Activated CD4-positive, alpha-beta T cell treated with anti-CD3 and anti-CD28 coated beads, Interleukin-10, Interleukin-2, amounts not matched to agents 100 ng/mL and 50 ng/mL, durations not matched to agents 16 hours and 8 hours (primary cell): ENCODE results near the gene CDCP2.
"Not testable (repeated sequence)": the region's sequence is repeated elsewhere in the genome, so short reads cannot be mapped to it uniquely, and the experiment has no call there.

Source experiments
- DNase-seq: peaks from one replicate; pipeline ENCODE4 v3.0.0-alpha.2; 2020

CDCP2 gene

DNA sequence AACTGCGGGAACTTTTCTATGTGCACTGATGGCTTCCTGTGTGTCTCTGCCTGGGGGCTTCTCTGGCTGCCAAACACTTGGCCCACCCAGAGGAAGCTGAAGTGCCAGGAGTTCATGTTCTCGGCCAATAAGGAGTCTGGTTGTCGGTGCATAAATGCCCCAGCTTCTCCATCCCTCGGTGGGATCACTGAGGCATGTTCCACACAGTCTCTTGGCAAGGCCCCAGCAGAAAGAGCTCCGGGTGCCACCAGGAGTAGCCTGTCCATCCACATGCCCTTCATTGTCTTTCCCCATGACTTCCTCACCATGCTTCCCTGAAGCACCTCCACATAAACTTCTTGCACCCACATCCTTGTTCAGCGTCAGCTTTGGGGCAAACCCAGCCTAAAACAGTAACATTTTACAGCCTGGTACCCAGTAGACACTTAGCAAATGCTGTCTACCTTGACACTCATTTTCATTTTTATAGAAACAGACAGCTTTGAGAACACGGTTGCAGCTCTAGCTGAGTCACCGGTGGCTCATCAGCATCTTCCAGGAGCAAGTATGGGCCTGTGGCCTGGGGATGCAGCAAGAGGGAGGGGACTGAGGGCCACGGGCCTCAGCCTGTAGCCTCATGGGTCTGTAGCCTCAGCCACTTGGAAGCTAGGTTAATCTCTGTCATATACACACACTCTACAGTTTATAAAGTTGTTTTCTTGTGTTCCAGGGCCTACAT, 14.8 kb upstream of the CDCP2 start:
- DNase-seq, result no peak

DNA sequence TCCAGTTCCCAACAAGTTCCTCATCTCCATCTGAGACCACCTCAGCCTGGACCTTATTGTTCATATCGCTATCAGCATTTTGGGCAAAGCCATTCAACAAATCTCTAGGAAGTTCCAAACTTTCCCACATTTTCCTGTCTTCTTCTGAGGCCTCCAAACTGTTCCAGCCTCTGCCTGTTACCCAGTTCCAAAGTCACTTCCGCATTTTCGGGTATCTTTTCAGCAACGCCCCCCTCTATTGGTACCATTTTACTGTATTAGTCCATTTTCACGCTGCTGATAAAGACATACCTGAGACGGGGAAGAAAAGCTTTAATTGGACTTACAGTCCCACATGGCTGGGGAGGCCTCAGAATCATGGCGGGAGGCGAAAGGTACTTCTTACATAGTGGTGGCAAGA, 13.6 kb upstream of the CDCP2 start:
- DNase-seq, result not testable (repeated sequence)

DNA sequence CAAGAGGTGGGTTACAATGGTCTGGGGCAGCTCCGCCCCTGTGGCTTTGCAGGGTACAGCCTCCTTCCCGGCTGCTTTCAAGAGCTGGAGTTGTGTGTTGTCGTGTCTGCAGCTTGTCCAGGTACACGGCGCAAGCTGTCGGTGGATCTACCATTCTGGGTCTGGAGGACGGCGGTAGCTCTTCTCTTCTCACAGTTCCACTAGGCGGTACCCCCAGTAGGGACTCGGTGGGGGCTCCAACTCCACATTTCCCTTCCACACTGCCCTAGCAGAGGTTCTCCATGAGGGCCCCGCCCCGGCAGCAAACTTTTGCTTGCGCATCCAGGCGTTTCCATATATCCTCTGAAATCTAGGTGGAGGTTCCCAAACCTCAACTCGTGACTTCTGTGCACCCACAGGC, 12.3 kb upstream of the CDCP2 start:
- no peak for DNase-seq

DNA sequence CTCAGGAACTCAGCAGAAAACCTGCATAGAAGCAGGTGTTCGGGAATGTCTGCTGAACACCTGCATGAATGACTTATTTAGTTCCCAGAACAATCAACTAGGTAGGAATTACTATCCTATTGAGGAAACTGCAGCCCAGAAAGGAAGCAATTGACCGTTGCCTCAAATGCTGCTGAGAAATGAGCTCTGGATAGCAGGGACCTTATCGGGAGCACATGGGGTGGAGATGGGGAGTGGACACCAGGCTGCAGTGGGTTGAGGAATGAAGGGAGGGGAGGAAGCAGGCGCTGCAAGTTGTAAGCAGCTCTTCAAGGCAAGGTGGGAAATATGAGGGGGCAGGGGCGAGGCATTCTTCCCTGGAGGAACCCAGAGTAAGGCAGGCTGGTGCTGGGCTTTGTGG, 10.8 kb upstream of the CDCP2 start:
- DNase-seq, result no peak

DNA sequence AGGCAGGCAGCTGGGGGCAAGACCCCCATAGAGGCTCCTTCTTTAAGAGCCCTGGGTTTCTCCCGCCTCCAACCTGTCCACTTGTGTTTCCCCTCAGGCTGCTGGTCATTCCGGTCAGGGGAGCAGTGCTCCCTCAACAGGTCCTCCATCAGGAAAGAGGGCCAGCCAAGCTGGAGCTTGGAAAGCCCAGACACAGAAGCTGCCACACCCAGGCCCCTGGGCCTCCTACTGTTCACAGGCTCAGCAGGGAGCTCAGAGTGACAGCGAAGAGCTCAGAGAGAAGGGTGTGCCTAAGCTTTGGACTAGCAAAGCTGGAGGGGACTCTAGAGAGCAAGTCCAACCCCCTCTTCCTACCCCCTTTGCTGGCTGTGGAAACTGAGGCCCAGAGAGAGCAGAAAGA, 10.3 kb upstream of the CDCP2 start:
- no peak for DNase-seq

DNA sequence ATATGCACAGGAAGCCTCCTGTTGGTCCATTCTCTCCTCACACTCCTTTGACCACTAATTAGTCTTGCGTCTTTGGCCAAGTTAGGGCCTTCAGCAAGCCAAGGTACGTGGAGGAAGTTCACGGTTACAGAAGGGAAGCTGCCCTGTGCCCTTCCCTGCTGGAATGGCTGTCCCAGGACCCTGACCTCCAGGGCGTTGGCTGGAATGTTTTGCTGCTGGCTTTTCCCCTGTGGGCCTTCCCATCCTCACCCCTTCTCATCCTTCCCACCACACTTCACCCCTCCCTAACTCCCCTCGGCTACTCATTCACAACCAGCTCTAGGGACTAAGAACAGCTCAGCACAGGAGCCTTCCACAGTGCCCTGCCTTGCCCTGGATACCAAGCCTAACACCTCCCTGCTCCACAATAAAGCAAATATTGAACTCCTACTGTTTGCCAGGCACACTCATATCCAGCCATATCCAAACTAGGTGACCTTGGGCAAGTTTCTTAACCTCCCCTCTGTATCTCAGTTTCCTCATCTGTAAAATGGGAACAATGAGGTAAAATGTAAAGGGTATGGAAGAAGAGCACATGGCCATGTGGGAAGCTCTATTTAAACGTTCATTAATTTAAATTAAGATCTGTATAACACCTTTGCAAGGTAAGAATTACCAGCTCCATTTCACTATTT, 8.8 kb upstream of the CDCP2 start:
- DNase-seq, result no peak

DNA sequence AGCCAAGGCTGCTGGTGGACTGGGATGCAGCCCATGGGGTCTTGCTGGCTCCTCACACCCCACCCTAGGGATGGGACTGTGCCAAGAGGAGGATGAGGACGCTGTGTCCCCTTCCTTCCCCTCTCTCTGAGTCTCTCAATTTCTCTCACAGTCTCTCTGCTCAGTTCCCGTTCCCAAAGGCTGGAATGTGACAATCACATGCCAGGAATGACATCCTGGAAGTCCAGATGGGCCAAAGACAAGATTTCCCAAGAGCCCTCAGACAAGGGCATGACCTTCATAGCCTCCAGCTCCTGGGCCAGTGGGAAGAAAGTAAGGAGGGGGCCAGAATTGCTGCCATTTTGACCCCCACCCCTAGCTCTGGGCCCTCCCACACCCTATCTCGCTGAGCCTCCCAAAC, 7.6 kb upstream of the CDCP2 start:
- DNase-seq, result no peak

DNA sequence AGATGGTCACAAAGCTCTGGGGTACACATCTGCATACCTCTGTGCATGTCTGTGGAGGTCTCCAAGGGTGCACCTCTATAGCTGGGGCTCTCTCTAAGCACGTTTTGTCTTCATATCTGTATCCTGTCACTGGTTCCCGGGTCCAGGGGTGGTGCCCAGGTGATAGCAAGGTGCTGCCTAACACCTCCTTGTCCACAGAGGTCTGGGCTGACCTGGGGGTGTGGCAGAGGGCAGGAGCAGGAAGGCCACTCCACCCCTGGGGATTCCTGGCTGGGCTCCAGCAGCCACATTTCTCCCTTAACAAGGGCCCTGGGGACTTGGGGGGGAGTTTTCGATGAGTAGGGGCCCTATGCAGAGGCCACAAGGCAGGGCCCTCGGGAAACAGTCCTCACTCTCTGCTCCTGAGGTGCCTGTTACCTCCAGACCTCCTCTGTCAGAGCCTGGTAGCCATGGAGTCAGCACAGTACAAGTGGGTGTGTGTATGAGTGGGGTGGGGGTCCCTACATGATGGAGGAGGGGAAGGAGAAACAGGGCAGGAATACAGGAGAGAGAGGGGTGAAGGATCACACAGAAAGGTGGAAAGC, 7.0 kb upstream of the CDCP2 start:
- no peak for DNase-seq

DNA sequence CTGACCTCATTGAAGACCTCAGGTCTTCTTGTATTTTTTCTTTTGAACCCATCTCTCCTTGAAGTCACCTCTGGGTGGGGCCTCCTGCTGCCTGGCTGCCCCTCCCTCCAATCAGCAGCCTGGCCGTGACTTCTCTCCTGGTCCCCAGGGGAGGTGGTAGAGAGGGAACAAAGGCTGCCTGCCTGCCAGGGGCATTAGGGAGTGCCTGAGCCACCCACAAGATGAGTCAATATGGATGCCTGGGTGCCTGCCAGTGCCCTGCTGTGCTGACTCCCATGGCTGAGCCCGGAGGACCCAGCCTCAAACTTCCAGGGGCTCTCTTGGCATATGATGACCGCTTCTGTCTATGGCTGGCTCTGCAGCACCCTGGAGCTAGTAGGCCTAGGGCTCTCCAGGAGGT, 5.3 kb upstream of the CDCP2 start:
- no peak for DNase-seq

DNA sequence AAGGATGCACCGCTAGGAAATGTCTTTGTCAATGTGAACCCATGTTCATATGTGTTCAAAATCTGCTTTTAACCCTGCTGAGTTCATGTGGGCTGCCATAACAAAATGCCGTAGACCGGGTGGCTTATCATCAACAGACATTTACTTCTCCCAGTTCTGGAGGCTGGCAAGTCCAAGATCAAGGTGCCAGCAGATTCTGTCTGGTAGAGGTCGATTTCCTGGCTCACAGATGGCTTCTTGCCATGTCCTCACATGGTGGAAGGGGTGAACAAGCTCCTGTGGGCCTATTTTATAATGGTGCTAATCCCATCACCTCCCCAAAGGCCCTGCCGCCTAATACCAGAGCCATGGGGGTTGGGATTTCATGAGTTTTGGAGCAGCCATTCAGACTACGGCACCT, 4.6 kb upstream of the CDCP2 start:
- no peak for DNase-seq

DNA sequence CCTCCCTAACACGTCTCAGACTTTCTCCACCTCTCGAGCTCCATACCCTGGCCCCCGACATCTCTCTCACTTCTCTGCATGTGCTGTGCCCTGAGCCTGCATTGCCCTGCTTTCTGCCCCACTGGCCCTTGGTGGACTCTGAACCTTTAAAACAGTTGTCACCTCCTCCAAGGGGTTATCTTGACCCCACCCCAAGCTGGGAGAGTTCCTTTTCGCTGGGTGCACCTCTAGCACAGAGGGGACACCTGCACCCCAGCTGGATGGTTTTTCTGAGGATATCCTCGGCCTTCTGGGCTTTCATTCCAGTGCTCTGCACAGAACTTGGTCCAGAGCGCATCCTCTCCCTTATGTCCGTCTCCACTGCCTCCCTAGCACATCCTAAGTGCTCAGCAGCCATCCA, 4.2 kb upstream of the CDCP2 start:
- no peak for DNase-seq

DNA sequence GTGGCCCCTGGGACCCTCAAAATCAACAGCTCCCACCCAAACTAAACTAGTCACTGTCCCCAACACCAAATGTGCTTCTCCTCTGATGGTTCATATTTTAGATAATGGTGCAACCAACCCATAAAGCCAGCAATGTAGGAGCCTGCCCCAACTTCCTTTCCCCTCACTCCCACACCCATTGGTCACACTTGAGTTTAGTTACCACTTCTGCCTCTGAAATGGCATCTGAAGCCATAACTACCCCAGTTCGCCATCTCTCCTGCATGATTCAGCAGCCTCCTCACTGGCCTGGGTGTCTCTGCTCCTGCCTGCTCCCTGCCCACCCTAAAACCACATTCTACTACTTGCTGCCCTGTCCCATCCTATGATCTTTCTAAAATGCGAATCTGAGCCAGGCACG, 3.4 kb upstream of the CDCP2 start:
- no peak for DNase-seq

DNA sequence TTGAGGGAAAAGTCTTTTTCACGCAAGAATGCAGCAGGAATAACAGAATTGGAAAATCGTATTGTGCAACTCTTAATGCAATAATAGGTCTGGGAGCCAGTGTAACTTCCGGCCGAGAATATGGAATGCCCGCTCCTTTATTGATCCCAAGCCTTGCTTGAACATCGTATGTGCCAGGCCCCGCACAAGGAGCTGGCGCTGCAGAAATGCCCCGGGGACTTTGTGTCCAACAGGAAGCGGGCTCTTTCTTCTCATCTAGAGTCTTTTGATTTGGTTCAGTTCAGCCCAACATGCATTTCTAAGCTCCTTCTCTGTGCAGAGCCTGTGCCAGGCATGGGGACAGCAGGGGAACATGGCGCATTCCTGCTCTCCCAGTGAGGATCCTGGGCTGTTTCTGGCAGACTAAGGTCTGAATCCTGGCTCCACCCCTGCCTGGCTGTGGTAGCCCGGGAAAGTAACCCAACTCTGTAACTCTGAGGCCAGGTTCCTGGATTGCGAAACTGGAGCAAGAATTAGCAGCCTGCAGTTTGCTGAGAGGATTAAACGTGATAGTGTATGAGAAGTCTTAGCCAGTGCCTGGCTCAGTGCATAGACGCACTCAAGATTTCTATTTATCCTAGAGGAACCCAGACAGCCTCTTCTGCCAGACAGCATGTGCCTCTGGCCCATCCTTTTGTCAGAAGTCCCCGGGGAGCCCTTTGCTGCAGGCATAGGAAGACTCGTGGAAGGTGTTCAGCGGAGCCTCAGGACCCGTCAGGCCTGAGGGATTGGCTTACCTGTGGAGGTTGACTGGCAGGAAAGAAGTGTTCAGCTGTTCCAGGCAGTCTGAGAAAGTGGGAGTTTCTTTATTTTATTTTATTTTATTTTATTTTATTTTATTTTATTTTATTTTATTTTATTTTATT, 987 bp upstream of the CDCP2 start:
- DNase-seq, result no peak

DNA sequence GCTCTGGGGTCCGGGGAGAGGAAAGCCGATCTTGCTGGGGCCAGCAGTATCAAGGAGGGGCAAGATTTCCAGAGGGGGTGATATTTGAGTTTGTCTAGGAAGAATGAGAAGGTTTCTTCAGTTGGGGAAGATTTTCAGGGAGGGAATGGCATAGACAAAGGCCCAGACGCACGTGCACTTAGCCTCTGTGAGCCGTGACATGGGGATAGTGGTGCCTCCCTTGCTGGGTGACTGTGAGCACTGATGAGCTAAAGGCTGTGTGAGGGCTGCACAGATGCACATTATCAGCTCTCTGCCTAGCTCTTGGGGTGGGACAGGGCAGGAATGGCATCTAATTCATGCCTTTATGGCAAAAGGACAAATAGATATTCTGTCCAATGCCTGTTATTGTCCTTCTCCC, 1.8 kb downstream of the CDCP2 start:
- DNase-seq, result no peak

DNA sequence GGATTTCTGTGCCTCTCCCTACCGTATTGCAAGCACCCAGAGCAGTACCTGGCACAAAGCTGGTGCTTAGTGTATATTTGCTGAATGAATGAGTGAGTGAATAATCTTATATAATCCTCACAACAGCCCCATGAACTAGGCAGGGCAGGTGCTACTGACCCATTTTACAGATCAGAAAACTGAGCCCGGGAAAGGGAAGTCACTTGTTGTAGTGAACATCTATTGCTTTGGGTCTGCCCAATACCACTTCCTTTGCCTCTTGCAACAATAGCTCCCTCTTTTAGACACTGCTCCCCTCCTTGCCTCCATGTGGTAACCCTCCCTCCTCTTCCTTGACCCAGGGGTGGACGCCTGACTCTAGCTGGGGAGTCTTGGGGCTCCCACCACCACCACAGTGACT, 3.1 kb downstream of the CDCP2 start:
- no peak for DNase-seq

DNA sequence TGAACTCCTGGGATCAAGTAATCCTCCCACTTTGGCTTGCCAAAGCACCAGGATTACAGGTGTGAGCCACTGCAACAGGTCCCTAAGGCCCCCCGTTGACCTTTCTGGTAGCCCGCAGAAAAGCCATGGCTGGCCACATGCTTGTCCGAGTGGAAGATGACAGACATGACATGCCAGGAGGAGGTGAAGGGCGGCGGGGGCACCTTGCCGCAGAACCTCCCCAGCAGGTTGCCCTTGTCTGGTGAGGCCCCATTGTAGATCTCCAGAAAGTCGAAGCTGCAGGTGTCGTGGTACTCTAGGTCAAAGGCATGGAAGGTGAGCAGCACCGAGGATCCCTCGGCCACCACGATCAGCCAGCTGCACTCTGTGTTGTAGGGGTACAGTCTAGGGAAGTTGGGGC, 8.4 kb downstream of the CDCP2 start:
- DNase-seq, result no peak

DNA sequence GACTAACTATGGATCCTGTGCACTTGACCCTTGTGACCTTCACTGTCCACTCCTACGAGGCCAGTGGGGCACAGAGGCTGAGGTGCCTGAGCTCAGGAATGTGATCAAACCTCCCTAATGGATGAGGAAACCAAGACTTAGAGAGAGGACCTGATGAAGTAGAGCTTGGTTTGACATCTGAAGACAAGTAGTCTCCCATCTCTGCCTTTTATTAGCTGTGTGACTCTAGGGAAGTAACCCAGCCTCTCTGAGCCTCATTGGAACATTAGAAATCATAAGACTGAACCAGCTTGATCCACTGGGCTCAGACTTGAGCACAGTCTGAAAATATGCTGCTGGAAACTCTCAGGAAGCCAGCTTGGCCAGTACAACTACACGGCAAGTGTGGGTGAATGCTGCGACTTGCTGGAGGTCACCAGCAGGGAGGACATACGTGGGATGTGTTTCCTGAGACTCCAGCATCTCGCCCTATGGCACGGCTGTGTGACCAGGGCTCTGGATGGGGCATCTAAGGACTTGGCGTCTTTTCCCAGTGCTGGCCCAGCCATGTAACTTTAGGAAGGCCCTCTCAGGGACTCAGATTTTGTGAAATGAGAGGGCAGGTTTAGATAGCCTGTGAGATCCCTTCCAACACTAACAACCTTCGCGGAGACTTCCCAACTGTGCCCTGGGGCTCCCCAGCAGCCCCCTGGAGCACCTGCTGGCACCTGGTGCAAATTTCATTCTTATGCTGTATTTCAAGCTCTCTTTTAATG, 10.5 kb downstream of the CDCP2 start:
- no peak for DNase-seq

DNA sequence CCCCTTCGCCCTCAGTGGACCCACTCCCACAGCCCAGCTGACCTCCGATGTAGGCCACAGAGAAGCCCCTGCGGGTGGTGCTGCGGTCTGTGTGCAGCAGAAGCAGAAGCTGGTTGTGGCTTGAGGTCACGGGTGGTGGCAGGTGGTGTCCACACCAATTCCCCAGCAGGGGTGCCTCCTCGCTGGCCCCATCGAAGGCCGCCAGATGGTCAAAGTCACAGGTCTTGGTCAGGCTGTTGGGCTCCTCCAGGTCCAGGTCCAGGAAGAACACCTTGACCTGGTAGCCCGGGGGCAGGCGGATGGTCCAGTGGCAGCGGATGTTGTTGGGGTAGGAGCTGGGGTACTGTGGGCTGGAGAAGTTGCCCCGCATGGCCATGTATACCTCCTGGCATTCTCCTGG, 13.1 kb downstream of the CDCP2 start:
- DNase-seq, result no peak

DNA sequence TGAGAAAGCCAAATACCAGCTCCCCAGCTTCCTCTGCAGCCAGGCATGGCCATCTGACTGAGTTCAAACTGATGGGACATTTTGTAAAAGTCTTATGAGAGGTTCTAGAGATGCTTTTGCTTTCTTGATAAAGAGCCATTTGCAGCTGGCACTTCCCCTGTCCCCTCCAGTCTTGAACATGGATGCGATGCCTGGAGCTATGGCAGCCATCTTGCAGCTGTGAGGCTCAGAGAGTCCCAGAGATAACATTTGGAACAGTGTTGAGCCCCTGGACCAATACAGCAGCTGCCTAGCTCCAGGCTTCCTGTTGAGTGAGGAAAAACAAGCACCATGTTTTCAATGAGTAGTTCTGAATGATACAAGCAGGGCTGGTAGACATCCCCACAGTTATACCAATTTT, 13.8 kb downstream of the CDCP2 start:
- DNase-seq, result no peak

DNA sequence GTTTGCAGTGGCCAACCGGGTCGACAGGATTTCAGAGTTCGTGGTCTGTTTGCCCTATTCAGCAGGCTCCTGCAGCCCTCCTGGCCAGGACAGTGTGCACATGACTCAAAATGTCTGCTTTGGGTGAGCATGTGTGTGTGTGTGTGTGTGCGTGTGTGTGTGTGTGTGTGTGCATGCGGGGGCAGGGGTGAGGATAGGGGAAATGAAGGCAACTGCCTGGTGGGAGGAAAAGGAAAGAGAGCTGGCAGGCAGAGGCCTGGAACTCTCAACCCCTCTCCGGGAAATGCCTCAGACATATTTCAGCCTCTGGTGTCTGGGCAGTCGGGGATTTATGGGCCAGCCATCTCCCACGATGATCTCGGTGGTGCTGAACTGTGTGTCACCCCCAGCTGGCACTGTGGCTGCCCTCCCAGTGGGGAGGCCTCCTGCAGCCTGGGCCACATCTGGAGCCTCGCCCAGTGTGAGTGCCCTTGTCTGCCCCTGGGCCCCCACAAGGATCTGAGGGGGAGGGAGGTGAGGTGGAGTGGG, 15.2 kb downstream of the CDCP2 start:
- DNase-seq, result no peak

DNA sequence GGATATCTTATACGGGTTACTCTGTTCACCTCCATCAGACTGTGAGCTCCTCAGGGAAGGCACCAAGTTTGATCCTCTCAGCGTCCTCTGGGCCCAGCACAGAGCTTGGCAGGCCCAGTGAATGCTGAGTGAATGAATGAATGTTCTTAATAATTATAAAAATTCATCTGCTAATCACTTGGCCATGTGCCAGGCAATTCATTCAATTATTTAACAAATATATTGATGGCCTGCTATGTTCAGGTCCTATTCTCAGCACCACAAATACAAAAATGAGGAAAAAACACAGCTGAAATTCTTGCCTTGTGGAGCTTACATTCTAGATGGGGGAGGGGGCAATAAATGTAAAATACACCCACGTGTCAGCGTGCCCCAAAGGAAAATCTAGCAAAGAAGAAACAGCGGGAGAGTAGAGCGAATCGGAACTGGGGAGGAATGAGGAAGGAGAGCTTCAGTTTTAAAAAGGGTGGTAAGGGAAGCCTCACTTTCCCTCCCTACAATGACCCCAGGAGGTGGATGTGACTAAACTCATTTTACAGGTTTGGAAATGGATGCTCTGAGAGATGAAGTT, 15.8 kb downstream of the CDCP2 start:
- DNase-seq, result no peak

DNA sequence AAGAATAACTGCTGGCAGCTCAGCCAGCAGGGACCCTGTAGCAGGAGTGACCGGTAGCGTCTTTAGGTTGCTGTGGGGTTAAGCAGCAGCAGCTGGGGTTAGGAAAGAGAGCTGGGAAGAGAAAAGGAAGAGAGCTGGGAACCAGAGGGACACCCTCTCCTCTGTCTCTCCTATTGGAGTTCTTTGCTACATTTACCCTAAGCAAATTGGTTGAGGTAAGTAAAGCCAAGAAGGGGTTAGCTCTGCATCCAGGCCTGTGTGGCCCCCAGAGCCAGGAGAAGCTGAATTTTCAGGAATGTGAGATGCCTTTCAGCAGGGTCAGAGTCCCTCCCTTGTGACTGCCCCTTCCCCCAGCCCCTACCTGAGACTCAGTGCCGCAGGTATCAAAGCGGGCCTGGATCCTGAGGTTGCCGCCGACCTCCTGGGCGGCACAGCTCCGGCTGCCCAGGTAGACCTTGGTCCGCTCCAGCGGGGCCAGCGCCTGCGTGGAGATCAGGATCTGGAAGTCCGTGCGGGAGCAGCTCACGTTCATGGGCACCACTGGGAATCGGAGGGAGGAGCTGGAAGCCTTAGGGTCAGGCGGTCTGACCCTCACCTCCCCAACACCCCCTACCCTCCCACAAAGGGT, 16.4 kb downstream of the CDCP2 start:
- no peak for DNase-seq
